ENCODE measurements around the gene HDDC3.

Gene HDDC3

GRCh38 chr15:90889736-90890456 is 42.5 kb downstream of the HDDC3 start:
- Histone ChIP-seq H3K27me3 (ENCODE audit: control insufficient read depth, insufficient read depth, low read length) (no peaks in the 10 kb centered on the region), H3K4me3 (ENCODE audit: low read length) (no peak overlapping the region), H3K9me3 (ENCODE audit: control insufficient read depth, low read length) (no peaks in the 10 kb centered on the region), H3K9ac (ENCODE audit: low read length) (no peak overlapping the region), H3K4me1 (ENCODE audit: control insufficient read depth, insufficient read depth, low read length) (peaks cover 14% of the 10 kb centered on the region), H3K36me3 (ENCODE audit: control insufficient read depth, insufficient read depth, low read length) (no peaks in the 10 kb centered on the region)

- Histone ChIP-seq H3K36me3 (ENCODE audit: control insufficient read depth, insufficient read depth, low read length) (no peaks in the 10 kb centered on the region), H3K4me3 (ENCODE audit: low read length) (no peak overlapping the region), H3K9ac (ENCODE audit: low read length) (no peak overlapping the region), H3K27me3 (ENCODE audit: control insufficient read depth, insufficient read depth, low read length) (no peaks in the 10 kb centered on the region), H3K9me3 (ENCODE audit: control insufficient read depth, low read length) (no peaks in the 10 kb centered on the region), H3K4me1 (ENCODE audit: control insufficient read depth, insufficient read depth, low read length) (peaks cover 20% of the 10 kb centered on the region)
Observed at GRCh38 chr15:90889313-90889730, 43.0 kb downstream of the HDDC3 start.

DNA sequence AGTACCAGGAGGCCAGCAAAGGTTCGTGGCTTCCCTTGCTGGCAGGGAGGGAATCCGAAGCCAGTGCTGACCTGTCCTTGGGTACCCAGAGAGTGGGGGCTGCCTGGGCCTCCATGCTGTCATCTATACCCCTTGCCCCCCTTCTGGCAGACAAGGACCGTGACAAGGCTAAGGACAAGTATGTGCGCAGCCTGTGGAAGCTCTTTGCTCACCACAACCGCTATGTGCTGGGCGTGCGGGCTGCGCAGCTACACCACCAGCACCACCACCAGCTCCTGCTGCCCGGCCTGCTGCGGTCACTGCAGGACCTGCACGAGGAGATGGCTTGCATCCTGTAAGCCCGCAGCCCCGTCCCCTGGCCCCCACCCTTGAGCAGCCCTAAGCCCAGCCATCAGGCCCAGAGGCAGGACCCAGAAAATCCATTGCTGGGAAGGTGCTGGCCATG is 45.3 kb downstream of the HDDC3 start:
- no peak overlapping the region for H3K9ac ChIP-seq (ENCODE audit: low read length)
- H3K27me3 ChIP-seq (ENCODE audit: control insufficient read depth, insufficient read depth, low read length), result no peaks in the 10 kb centered on the region
- no peaks in the 10 kb centered on the region for H3K9me3 ChIP-seq (ENCODE audit: control insufficient read depth, low read length)
- peaks cover 4% of the 10 kb centered on the region for H3K36me3 ChIP-seq (ENCODE audit: control insufficient read depth, insufficient read depth, low read length)
- peaks cover 34% of the 10 kb centered on the region for H3K4me1 ChIP-seq (ENCODE audit: control insufficient read depth, insufficient read depth, low read length)
- no peak overlapping the region for H3K4me3 ChIP-seq (ENCODE audit: low read length)

GRCh38 chr15:90886291-90886614 is 46.1 kb downstream of the HDDC3 start:
- Histone ChIP-seq H3K36me3 (ENCODE audit: control insufficient read depth, insufficient read depth, low read length) (peaks cover 8% of the 10 kb centered on the region), H3K4me1 (ENCODE audit: control insufficient read depth, insufficient read depth, low read length) (peaks cover 34% of the 10 kb centered on the region), H3K9ac (ENCODE audit: low read length) (no peak overlapping the region), H3K27me3 (ENCODE audit: control insufficient read depth, insufficient read depth, low read length) (no peaks in the 10 kb centered on the region), H3K4me3 (ENCODE audit: low read length) (no peak overlapping the region), H3K9me3 (ENCODE audit: control insufficient read depth, low read length) (no peaks in the 10 kb centered on the region)

- Histone ChIP-seq H3K4me3 (ENCODE audit: low read length) (no peak overlapping the region), H3K4me1 (ENCODE audit: control insufficient read depth, insufficient read depth, low read length) (peaks cover 34% of the 10 kb centered on the region), H3K36me3 (ENCODE audit: control insufficient read depth, insufficient read depth, low read length) (peaks cover 8% of the 10 kb centered on the region), H3K9me3 (ENCODE audit: control insufficient read depth, low read length) (no peaks in the 10 kb centered on the region), H3K9ac (ENCODE audit: low read length) (peak overlapping the region; percentile 88), H3K27me3 (ENCODE audit: control insufficient read depth, insufficient read depth, low read length) (no peaks in the 10 kb centered on the region)
Observed at GRCh38 chr15:90885432-90886290, 46.7 kb downstream of the HDDC3 start.

DNA sequence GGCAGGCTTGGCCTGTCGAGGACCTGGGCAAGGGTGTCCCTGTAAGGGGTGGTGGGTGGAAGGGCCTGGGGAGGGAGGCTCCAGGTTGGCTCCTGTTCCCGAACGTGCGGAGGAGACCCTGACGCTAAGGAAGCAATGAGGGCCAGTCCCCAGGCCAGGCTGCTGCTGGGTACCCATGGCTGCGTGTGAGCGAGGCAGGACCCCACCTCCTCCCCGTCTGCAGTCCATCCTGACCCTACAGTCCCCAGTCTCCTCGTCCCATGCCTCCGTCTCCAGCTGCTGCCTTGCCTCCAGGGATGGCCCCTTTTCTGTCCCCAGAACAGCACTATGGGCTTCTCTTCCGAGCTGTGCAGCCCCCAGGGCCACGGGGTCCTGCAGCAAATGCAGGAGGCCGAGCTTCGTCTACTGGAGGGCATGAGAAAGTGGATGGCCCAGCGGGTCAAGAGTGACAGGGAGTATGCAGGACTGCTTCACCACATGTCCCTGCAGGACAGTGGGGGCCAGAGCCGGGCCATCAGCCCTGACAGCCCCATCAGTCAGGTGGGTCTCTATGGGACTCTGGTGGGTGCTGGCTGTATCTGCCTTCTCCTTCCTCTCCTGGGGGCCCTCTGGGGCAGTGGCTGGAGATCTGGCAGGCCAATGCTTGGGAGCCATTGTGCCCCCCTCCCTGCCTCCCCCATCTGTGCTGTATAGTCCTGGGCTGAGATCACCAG is 47.5 kb downstream of the HDDC3 start:
- peaks cover 8% of the 10 kb centered on the region for H3K36me3 ChIP-seq (ENCODE audit: control insufficient read depth, insufficient read depth, low read length)
- peak overlapping the region; percentile 88 for H3K9ac ChIP-seq (ENCODE audit: low read length)

GRCh38 chr15:90883976-90884718 is 48.2 kb downstream of the HDDC3 start, which contains the start of gene FES:
FES (plus strand) TSS chr15:90884504; CDS start chr15:90885046, 542 bp downstream.
- no peak within 1 kb of the TSS for H3K4me3 ChIP-seq (ENCODE audit: low read length)
- H3K9me3 ChIP-seq (ENCODE audit: control insufficient read depth, low read length), result no peaks in the 10 kb centered on the region
- H3K4me1 ChIP-seq (ENCODE audit: control insufficient read depth, insufficient read depth, low read length), result peaks cover 34% of the 10 kb centered on the region
- H3K9ac ChIP-seq (ENCODE audit: low read length), result peak within 1 kb of the TSS; percentile 88
- peaks cover 15% of the 10 kb centered on the region for H3K36me3 ChIP-seq (ENCODE audit: control insufficient read depth, insufficient read depth, low read length)
- no peaks in the 10 kb centered on the region for H3K27me3 ChIP-seq (ENCODE audit: control insufficient read depth, insufficient read depth, low read length)

More for the DNA sequence above, 47.5 kb downstream of the HDDC3 start:
- Histone ChIP-seq H3K4me1 (ENCODE audit: control insufficient read depth, insufficient read depth, low read length) (peaks cover 34% of the 10 kb centered on the region), H3K27me3 (ENCODE audit: control insufficient read depth, insufficient read depth, low read length) (no peaks in the 10 kb centered on the region), H3K9me3 (ENCODE audit: control insufficient read depth, low read length) (no peaks in the 10 kb centered on the region), H3K4me3 (ENCODE audit: low read length) (no peak overlapping the region)

DNA sequence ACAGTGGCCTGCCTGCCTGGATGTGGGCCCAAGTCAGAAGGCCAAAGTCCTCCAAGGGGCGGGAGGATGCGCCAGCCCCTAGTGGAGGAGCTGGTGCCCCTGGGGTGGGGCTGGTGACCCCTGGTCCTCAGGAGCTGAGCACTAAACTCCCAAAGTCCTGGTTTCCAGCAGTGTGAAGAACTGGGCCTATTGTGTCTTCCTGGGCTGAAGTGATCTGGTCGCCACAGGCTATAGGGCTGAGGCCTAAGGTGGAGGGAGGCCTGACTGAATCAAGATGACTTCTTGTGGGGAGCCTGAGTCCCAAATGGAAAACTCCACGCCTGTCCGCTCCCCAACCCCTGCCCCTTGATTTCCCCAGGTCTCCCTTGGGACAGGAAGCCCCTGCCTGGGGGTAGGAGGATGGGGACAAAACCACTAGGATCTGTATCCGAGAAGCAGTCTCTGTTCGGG is 48.8 kb downstream of the HDDC3 start:
- H3K4me3 ChIP-seq (ENCODE audit: low read length), result no peak overlapping the region
- peak overlapping the region; percentile 88 for H3K9ac ChIP-seq (ENCODE audit: low read length)
- no peaks in the 10 kb centered on the region for H3K27me3 ChIP-seq (ENCODE audit: control insufficient read depth, insufficient read depth, low read length)
- H3K4me1 ChIP-seq (ENCODE audit: control insufficient read depth, insufficient read depth, low read length), result peaks cover 34% of the 10 kb centered on the region
- H3K9me3 ChIP-seq (ENCODE audit: control insufficient read depth, low read length), result no peaks in the 10 kb centered on the region
- peaks cover 21% of the 10 kb centered on the region for H3K36me3 ChIP-seq (ENCODE audit: control insufficient read depth, insufficient read depth, low read length)

- Histone ChIP-seq H3K4me3 (ENCODE audit: low read length) (no peak overlapping the region), H3K4me1 (ENCODE audit: control insufficient read depth, insufficient read depth, low read length) (peaks cover 34% of the 10 kb centered on the region)
Observed at GRCh38 chr15:90882781-90883525, 49.4 kb downstream of the HDDC3 start.

DNA sequence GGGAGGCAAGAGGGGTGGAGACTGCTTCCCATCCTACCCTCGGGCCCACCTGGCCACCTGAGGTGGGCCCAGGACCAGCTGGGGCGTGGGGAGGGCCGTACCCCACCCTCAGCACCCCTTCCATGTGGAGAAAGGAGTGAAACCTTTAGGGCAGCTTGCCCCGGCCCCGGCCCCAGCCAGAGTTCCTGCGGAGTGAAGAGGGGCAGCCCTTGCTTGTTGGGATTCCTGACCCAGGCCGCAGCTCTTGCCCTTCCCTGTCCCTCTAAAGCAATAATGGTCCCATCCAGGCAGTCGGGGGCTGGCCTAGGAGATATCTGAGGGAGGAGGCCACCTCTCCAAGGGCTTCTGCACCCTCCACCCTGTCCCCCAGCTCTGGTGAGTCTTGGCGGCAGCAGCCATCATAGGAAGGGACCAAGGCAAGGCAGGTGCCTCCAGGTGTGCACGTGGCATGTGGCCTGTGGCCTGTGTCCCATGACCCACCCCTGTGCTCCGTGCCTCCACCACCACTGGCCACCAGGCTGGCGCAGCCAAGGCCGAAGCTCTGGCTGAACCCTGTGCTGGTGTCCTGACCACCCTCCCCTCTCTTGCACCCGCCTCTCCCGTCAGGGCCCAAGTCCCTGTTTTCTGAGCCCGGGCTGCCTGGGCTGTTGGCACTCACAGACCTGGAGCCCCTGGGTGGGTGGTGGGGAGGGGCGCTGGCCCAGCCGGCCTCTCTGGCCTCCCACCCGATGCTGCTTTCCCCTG is 50.2 kb downstream of the HDDC3 start:
- Histone ChIP-seq H3K27me3 (ENCODE audit: control insufficient read depth, insufficient read depth, low read length) (no peaks in the 10 kb centered on the region), H3K9ac (ENCODE audit: low read length) (no peak overlapping the region), H3K9me3 (ENCODE audit: control insufficient read depth, low read length) (no peaks in the 10 kb centered on the region), H3K4me3 (ENCODE audit: low read length) (no peak overlapping the region), H3K36me3 (ENCODE audit: control insufficient read depth, insufficient read depth, low read length) (peaks cover 21% of the 10 kb centered on the region), H3K4me1 (ENCODE audit: control insufficient read depth, insufficient read depth, low read length) (peaks cover 34% of the 10 kb centered on the region)

More at GRCh38 chr15:90882781-90883525, 49.4 kb downstream of the HDDC3 start:
- no peaks in the 10 kb centered on the region for H3K9me3 ChIP-seq (ENCODE audit: control insufficient read depth, low read length)
- H3K9ac ChIP-seq (ENCODE audit: low read length), result peak overlapping the region; percentile 88
- peaks cover 21% of the 10 kb centered on the region for H3K36me3 ChIP-seq (ENCODE audit: control insufficient read depth, insufficient read depth, low read length)
- H3K27me3 ChIP-seq (ENCODE audit: control insufficient read depth, insufficient read depth, low read length), result no peaks in the 10 kb centered on the region
